ENCODE data around the gene MYO9B.

DNA sequence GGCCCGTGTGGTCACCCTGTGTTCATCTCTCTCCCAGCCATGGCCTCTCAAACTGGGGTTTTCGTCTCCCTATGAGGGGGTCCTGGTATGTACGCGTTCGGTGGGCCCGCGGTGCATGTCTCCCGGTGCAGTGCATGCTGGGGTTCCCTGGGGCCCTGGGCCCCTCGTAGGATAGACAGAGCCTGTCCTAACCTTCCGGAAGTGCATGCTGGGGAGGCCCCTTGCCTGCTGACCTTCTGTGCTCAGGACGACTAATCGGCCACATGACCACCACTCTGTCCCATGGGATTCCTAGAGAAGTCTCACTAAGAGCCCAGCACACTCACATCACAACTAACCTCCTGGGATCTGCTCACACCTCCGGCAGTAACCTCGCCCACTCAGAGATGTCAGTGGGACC, 134.7 kb downstream of the MYO9B start:
- TF ChIP-seq, protein P1, sequence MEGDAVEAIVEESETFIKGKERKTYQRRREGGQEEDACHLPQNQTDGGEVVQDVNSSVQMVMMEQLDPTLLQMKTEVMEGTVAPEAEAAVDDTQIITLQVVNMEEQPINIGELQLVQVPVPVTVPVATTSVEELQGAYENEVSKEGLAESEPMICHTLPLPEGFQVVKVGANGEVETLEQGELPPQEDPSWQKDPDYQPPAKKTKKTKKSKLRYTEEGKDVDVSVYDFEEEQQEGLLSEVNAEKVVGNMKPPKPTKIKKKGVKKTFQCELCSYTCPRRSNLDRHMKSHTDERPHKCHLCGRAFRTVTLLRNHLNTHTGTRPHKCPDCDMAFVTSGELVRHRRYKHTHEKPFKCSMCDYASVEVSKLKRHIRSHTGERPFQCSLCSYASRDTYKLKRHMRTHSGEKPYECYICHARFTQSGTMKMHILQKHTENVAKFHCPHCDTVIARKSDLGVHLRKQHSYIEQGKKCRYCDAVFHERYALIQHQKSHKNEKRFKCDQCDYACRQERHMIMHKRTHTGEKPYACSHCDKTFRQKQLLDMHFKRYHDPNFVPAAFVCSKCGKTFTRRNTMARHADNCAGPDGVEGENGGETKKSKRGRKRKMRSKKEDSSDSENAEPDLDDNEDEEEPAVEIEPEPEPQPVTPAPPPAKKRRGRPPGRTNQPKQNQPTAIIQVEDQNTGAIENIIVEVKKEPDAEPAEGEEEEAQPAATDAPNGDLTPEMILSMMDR (IDR thresholded peaks at IDR 0.05): no peak
- TF ChIP-seq POLR2A (IDR thresholded peaks at IDR 0.05): no peak

All from heart left ventricle (tissue), 13 donors.